DMS 273 treated with DMSO at 0.1 percent for 48 hours (cell line): ENCODE data around the gene TFAM.

Experiments
- DNase-seq: peaks from one replicate; lab custom pipeline; 2025; lab: John Stamatoyannopoulos, UW

Gene TFAM

GRCh38 chr10:58433571-58433970 is 48.4 kb downstream of the TFAM start:
- DNase-seq = no peak

- no peak for DNase-seq
These were observed 50.2 kb downstream of the TFAM start for GRCh38 chr10:58435297-58435985.

DNA sequence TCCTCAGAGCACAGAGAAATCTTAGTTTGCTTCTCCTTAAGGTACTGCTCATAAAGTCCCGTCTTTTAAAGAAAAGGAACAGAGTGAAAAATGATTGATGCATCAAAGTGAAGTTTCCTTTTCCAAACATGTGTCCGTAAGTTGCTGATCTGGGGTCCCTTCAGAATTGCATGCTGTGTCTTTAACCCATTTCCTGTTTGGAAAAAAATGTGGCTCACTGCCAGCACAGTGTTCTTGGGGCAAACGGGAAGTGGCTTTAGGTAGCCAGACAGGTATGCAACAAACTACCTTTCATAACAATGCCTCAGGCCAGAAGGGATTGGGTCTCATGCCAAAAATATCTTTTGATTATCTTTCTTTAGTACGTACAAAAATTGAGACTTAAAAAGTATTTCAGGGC is 50.9 kb downstream of the TFAM start:
- no peak for DNase-seq

GRCh38 chr10:58438340-58438871 is 53.2 kb downstream of the TFAM start:
- DNase-seq = no peak

GRCh38 chr10:58438986-58439385 is 53.8 kb downstream of the TFAM start:
- no peak for DNase-seq

- no peak for DNase-seq
These were observed 54.6 kb downstream of the TFAM start for GRCh38 chr10:58439632-58440364.

GRCh38 chr10:58440484-58440883 is 55.3 kb downstream of the TFAM start:
- DNase-seq = no peak

- no peak for DNase-seq
These were observed 59.1 kb downstream of the TFAM start for GRCh38 chr10:58444321-58444720.

GRCh38 chr10:58444876-58445275 is 59.7 kb downstream of the TFAM start:
- no peak for DNase-seq

DNA sequence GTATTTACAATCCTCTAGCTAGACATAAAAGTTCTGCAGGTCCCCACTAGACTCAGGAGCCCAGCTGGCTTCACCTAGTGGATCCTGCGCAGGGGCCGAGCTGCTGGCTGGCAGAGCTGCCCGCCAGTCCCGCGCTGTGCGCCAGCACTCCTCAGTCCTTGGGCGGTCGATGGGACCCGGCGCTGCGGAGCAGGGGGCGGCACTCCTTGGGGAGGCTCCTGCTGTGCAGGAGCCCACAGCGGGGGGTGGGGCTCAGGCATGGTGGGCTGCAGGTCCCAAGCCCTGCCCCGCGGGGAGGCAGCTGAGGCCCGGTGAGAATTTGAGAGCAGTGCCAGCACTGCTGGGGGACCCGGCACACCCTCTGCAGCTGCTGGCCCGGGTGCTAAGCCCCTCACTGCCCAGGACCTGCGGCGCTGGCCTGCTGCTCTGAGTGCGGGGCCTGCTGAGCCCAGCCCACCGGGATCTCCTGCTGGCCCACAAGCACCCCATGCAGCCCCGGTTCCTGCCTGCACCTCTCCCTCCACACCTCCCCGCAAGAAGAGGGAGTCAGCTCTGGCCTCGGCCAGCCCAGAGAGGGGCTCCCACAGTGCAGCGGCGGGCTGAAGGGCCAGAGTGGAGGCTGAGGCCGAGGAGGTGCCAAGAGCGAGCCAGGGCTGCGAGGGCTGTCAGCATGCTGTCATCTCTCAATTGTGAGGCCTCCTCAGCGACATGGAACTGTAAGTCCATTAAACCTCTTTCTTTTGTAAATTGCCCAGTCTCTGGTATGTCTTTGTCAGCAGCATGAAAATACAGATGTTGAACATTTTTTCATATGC is 63.1 kb downstream of the TFAM start:
- DNase-seq = no peak
